GM19238 (cell line): Measurements from ENCODE around the gene ERBB4.

Source experiments
- DNase-seq: peaks from one replicate; pipeline ENCODE4 v3.0.0; 2011; ENCODE audit warnings: low spot score; ENCODE audit not compliant: insufficient read length

ERBB4 gene

DNA sequence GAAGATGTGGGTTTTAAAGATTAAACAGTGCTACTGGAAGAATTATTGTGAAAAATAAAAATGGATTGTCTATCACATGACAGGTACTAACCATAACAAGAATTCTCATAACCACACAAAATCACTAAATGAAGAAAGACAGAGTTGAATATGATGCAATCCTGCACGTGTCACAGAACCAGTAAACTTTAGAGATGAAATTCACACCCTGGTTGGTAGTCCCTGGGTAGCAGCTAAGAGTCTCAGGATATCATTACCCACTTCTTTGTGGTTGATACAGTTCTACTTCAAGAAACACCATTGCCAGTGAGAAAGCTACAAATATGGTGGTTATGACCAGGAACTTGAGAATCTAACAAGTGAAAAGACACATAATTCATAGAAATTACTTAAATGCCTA lies 450.2 kb downstream of the ERBB4 start:
- DNase-seq = no peak

GRCh38 chr2:212083492-212083891 lies 455.1 kb downstream of the ERBB4 start:
- DNase-seq = no peak

DNA sequence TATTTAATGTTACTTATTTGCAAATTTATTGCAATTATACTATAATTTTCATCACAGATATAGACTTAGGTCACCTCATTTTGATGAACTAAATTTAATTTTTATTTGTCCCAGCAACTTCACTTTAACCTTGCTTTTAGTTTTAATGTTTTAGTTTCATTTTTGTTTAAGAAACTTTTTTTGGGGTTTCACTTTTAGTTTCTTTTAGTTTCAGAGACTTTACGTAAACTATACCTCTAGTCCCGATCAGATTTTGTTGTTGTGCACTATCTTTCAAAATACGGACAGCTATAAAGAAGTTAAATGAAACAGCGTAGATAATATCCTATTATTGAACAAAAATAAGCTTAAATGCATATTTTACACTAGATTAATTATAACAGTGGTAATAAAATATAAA lies 460.5 kb downstream of the ERBB4 start:
- DNase-seq = no peak

DNA sequence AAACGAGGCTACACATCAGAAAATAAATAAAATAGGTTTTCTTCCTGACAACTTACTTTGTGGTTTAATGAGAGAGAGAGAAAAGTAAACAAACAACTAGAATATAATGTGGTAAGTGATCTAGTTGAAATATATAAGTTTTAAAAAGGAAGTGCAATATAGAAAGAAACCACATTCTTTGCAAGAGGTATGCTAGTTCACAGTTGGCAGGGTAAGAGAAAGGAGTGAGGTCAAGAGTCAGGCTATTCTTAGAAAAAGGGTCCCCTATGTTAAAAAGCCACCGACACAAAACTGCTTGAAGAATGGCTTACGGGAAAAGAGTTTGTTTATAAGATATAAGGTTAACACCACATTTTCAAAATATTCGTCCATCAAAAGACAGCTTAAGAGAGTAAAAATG lies 462.1 kb downstream of the ERBB4 start:
- DNase-seq = no peak

DNA sequence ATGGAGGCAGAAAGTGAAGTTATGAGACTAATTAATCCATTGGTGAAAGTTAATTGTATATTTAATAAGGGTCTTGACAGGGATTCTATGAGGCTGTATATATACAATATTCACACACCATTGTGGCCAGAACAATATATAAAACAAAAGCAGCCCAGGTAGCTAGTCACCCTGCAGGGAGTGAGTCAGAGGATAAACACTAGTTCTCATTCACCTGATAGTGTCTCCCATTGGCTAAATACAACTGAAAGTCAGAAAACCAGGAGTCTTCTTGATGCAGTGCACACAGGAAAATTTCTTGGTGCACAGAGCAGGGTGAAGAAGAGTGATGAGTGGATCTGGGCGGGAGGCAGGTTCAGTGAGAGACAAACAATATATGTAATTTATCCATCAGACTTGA lies 465.2 kb downstream of the ERBB4 start:
- no peak for DNase-seq

DNA sequence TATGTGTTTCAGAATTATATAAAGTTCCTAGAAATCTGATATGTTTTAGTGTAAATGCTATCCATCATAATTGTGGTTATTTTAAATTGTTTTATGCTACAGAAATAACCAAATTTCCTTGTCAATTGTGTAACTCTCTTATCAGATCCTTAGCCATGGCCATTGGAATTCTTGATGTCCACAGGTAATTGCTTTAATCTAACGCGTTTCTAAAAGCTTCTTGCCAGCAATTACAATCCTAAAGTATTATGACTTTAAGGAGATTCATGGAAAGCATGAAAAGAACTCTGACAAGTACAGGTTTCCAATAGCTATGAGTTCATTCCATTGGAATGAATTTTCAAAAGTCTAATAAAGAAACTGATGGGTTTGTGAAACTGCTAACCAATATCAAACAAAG lies 472.1 kb downstream of the ERBB4 start:
- no peak for DNase-seq

- no peak for DNase-seq
Observed at GRCh38 chr2:212064318-212064717, 474.3 kb downstream of the ERBB4 start.

GRCh38 chr2:212052412-212053159 lies 486.0 kb downstream of the ERBB4 start:
- DNase-seq = no peak

DNA sequence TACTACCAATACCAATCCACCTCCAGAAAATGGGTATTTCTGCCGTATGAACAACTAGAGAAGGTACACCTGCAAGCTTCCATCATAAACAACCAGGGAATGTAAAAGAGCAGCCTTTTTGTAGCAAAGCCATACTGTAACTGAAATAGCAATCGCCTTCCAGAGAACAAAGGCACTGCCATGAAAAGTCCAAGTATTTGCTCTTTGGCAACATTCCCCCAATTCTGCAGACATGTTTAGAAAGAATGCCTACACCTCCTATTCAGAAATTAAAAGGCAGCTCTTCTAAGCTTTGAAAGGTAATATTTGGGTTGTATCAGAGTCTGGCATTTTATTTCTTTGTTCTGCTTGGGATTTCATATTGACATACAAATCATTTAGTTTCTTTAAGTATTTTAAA lies 487.7 kb downstream of the ERBB4 start:
- no peak for DNase-seq

DNA sequence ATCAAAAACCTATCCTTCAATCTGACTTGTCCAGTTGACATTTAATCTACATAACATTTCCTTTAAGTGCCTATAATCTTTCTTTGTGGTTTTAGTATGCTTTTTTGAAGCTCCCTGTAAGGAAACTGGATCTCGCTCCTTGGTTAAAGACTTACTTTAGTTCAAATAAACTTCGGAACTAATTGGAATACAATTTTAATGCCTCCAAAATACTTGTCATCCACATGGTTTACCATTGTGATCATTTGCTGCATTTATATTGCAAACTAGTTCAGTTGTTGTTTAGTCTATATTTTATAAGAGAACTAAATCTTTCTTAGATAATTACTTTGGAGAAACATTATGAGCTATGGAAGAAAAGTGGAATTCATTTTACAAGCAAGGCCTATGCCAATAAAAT lies 496.0 kb downstream of the ERBB4 start:
- DNase-seq = no peak

GRCh38 chr2:212037062-212037461 lies 501.5 kb downstream of the ERBB4 start:
- DNase-seq = no peak

DNA sequence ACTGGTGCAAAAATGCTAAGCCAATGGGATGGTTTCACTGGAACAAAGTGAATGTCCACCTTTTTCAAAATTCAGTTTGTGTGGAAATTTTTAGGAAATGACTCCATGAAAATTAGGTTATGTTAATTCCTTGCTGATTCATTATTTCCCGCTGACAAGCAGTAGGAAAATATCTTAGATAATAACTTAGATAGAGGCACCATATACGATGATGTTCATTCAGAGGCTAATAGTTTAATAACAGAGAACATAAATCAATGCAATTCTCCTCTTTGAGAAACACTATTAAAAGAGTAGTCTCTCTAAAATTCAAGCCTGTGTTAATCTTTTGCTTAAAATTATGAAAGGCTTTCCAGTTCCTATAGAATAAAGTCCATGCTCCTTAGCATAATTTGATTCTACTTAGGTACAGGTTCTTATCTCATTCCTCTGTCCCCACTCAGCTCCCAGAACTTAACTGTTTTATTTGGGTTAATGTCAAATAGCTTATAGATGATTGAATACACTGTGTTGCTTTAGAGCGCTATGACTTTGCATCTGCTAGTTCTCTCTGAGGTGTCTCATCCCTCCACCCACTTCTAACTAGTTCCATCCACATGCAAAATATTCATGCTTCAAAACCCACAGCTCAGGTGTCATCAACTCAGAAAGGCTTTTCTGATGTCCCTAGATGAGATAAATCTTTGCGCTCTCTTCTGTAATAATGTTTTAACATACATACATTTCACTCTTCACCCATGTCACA lies 503.6 kb downstream of the ERBB4 start:
- DNase-seq = no peak

DNA sequence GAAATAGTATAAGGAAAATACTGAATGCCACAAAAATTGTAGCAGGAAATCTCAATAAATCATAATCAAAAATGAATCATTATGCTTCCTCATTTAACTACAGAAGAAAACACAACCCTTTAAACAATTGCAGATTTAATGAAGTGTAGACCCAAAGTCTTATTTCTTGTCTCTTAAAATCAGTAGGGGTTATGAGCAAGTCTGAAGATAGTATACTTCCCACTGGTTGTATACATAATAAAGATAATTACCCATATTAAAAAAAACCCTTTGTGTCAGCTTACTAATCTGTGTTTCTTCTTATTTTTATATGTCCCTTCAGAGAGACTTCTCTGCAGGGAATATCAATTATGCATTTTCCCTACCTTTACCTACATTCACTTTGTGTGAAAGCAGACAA lies 504.7 kb downstream of the ERBB4 start:
- DNase-seq = no peak

- DNase-seq = no peak
Observed at GRCh38 chr2:212032536-212033219, 505.9 kb downstream of the ERBB4 start.

DNA sequence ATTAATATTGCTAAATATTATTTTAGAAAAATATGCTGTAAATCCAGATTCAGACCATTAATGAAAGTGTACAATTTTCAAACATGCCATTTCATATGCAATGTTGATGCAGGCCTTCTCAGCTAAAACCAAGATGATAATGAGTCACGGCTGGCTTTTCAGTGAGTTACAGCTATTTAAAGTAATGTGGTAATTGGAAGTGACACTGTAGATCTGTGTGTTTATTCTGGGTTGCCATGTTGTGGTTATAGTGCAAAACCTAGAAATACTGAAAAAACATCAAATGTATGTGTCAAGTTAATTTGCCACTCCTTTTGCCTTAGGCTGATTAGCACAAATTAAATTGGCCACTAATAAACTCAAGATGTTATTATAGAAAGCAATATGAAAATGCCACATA lies 506.6 kb downstream of the ERBB4 start:
- DNase-seq = no peak

DNA sequence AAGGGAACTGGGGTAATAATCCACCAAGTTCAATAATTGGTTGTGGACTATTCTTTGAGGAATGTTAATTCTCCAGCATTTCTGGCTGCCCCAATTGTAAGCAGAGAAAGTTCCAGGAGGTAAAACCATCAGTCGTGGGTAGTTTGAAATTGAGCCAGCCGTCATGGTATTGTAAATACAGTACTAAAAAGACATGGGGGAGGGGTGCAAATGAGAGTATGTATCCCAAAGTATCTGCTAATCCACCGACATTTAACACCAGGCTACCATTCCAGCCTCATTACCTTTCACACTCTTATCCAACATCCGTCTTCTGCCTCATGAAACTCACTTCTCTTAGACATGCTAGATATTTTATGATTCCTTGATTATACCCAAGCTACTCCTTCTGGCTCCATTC lies 507.9 kb downstream of the ERBB4 start:
- no peak for DNase-seq

GRCh38 chr2:212028798-212029394 lies 509.7 kb downstream of the ERBB4 start:
- no peak for DNase-seq

DNA sequence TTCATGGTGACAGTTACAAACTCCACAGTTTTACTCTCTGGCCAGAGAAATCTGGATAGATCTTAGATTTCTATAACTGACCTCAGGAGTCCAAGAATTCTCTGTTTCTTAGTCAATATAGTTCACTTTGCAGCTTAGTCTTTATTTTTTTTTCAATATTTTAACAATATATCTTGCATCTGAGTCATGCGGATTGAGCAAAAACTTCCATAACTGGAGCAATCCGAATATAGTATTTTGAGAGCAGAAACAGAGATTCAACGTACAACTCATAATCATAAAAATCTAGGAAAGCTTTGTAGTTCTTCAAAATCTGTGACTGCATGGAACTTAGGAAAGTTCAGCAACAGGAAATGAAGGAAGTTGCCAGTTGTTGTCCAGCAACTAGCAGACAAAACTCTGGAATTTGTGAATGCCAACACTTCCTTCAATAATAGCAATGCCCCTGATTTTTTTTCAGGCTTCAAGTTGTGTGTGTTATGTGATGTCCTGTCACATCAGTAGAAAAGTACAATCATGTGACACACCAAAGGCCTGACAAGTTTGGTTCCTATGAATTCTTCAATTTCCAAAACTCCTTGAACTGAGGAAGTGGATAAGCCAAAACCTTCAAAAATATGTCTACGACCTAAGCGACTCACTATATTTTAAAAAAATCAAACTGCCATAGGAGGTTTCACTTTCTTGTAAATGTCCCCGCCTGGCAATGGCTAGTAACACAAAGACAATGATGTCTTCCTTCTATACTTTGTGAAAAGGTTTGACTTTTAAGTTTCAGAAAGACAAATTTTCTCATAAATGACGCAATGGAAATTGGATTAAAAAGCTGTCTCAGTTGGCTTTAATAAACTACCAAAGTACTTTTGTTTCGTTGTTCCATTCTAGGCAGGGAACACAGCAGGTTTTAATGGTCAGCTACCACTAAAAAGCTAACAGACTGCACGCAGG lies 510.6 kb downstream of the ERBB4 start:
- DNase-seq = no peak

DNA sequence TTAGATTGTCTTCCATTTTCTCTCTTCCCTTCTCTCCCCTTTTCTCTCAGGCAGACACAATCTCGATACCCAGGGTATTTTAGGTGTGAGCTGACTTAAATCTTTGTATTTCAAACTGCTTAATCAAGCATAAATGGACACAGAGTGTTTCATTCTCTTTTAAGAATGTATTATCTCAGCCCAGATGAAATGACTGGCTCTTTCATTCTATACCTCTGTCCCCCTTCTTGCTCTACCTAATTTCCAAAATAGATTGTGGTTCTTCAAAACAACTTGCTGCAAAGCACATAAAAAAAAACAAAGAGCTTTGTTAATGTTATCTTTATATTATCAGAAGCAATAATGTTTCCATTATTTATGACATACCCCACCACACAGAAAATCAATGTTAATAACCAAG lies 514.6 kb downstream of the ERBB4 start:
- DNase-seq = no peak

GRCh38 chr2:212022966-212023365 lies 515.6 kb downstream of the ERBB4 start:
- DNase-seq = no peak

DNA sequence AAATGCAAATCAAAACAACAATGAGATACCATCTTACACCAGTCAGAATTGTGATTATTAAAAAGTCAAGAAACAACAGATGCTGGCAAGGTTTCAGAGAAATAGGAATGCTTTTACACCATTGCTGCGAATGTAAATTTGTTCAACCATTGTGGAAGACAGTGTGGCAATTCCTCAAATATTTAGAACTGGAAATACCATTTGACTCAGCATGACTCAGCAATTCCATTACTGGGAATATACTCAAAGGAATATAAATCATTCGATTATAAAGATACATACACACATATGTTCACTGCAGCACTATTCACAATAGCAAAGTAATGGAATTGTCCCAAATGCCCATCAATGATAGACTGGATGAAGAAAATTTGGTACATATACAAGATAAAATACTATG lies 516.7 kb downstream of the ERBB4 start:
- DNase-seq = no peak
